ENCODE results near the gene ANGPTL2.

The ANGPTL2 gene

GRCh38 chr9:127136880-127137639 lies 14.6 kb upstream of the ANGPTL2 start:
- DNase-seq (ENCODE audit: low spot score), result no peak

GRCh38 chr9:127136081-127136879 lies 13.8 kb upstream of the ANGPTL2 start:
- no peak for DNase-seq (ENCODE audit: low spot score)

GRCh38 chr9:127135056-127135745 lies 12.8 kb upstream of the ANGPTL2 start:
- no peak for DNase-seq (ENCODE audit: low spot score)

- no peak for DNase-seq (ENCODE audit: low spot score)
Measured at GRCh38 chr9:127133739-127134167, 11.3 kb upstream of the ANGPTL2 start.

GRCh38 chr9:127132921-127133647 lies 10.6 kb upstream of the ANGPTL2 start:
- no peak for DNase-seq (ENCODE audit: low spot score)

- no peak for DNase-seq (ENCODE audit: low spot score)
Measured at GRCh38 chr9:127132375-127132774, 9.9 kb upstream of the ANGPTL2 start.

- DNase-seq (ENCODE audit: low spot score), result no peak
Measured at GRCh38 chr9:127131871-127132270, 9.4 kb upstream of the ANGPTL2 start.

- no peak for DNase-seq (ENCODE audit: low spot score)
Measured at GRCh38 chr9:127130661-127131538, 8.5 kb upstream of the ANGPTL2 start.

- no peak for DNase-seq (ENCODE audit: low spot score)
Measured at GRCh38 chr9:127130235-127130634, 7.8 kb upstream of the ANGPTL2 start.

- DNase-seq (ENCODE audit: low spot score), result no peak
Measured at GRCh38 chr9:127129718-127130085, 7.3 kb upstream of the ANGPTL2 start.

- DNase-seq (ENCODE audit: low spot score), result no peak
Measured at GRCh38 chr9:127129073-127129717, 6.8 kb upstream of the ANGPTL2 start.

GRCh38 chr9:127128341-127129072 lies 6.1 kb upstream of the ANGPTL2 start:
- DNase-seq (ENCODE audit: low spot score), result no peak

- DNase-seq (ENCODE audit: low spot score), result no peak
Measured at GRCh38 chr9:127126971-127127370, 4.5 kb upstream of the ANGPTL2 start.

GRCh38 chr9:127124792-127125191 lies 2.4 kb upstream of the ANGPTL2 start:
- DNase-seq (ENCODE audit: low spot score), result no peak

GRCh38 chr9:127124111-127124531 lies 1.7 kb upstream of the ANGPTL2 start:
- DNase-seq (ENCODE audit: low spot score), result no peak

GRCh38 chr9:127123064-127123890 lies 842 bp upstream of the ANGPTL2 start:
- no peak for DNase-seq (ENCODE audit: low spot score)

GRCh38 chr9:127121628-127122175 lies 733 bp downstream of the ANGPTL2 start:
- DNase-seq (ENCODE audit: low spot score), result no peak

- DNase-seq (ENCODE audit: low spot score), result no peak
Measured at GRCh38 chr9:127119320-127119709, 3.1 kb downstream of the ANGPTL2 start.
